ENCODE measurements around the gene DOCK11.

- TF ChIP-seq GATA2 (IDR thresholded peaks at IDR 0.05; ENCODE audit: low read depth, low read length) (no peak), GATA3 (IDR thresholded peaks at IDR 0.05; ENCODE audit: low read depth, low read length) (no peak)
These were observed 39.3 kb downstream of the DOCK11 start for GRCh38 chrX:118534716-118535493.
